K562 (cell line): ENCODE results near the gene ADK. TPM values are rescaled to one million over a fixed set of nuclear protein-coding genes. Genes with fewer than 3 reads are reported as not detected.

Source experiments
- ATAC-seq: fragments of 200-7000 bp; cut with Tn5 transposase; 3 replicates; pipeline ENCODE4 v1.9.1; 2020; ENCODE audit warnings: moderate library complexity
- BruUV-seq: library from RNA; stranded (reverse); fragments of 400-500 nt; replicated peaks from 2 replicates; lab custom pipeline; 2021; lab: Mats Ljungman, UMichigan
- CTCF ChIA-PET: fragments of 300-600 bp; formaldehyde crosslinking; extraction: SDS; loops from one replicate; lab custom pipeline; 2021; ENCODE audit warnings: low intra/inter-chr PET ratio; lab: Yijun Ruan, JAX
- POLR2A ChIA-PET: fragments of 300-600, 350-650 bp; sonication (Branson Sonifier 250); formaldehyde crosslinking; extraction: SDS; loops from one replicate; lab custom pipeline; 2021; ENCODE audit warnings: antibody characterized with exemption, inconsistent platforms; lab: Yijun Ruan, JAX
- DNase-seq, 4 experiments: peaks; one replicate each; pipeline versions ENCODE4 v3.0.0 to v3.0.0-alpha.2; 2011 to 2018; ENCODE audit warnings: low spot score in 3 of 4, mixed read lengths in 3 of 4; ENCODE audit errors: extremely low read depth in 1 of 4
- FAIRE-seq: peaks from 2 replicates; lab custom pipeline; 2011; peaks lifted over from hg19 to GRCh38; lab: Jason Lieb, UNC
- H2AFZ ChIP-seq: 2 replicates; pipeline ENCODE4 v1.6.0; 2011; ENCODE audit warnings: low read depth, low read length, control low read depth, inconsistent platforms
- H3K27ac ChIP-seq: fragments of 200-600 bp; 3 replicates; pipeline ENCODE4 v1.8.0; 2011; ENCODE audit warnings: low read depth, mild to moderate bottlenecking, control low read depth, inconsistent platforms, low read length, moderate library complexity, mixed read lengths; ENCODE audit errors: extremely low read depth
- H3K27me3 ChIP-seq, 2 experiments: fragments of 300-600 bp in 1 of 2; 2 replicates in 1 of 2; 3 replicates in 1 of 2; pipeline versions ENCODE4 v1.6.0 to v1.8.0; 2011; ENCODE audit warnings: inconsistent platforms in 2 of 2, low read length in 2 of 2, mild to moderate bottlenecking in 1 of 2, mixed read lengths in 1 of 2, moderate library complexity in 1 of 2; ENCODE audit not compliant: control insufficient read depth in 2 of 2, insufficient read depth in 2 of 2
- H3K36me3 ChIP-seq: fragments of 300-600 bp; 3 replicates; pipeline ENCODE4 v1.8.0; 2011; ENCODE audit warnings: mild to moderate bottlenecking, low read length, inconsistent platforms; ENCODE audit not compliant: control insufficient read depth, insufficient read depth
- H3K4me1 ChIP-seq, 2 experiments: fragments of 200-600 bp in 1 of 2; replicated peaks in 1 of 2; 2 replicates in 1 of 2; 3 replicates in 1 of 2; pipeline versions ENCODE4 v1.5.1 to v1.8.0; 2011; ENCODE audit warnings: inconsistent platforms in 2 of 2, low read length in 2 of 2, mild to moderate bottlenecking in 1 of 2, mixed read lengths in 1 of 2, moderate library complexity in 1 of 2; ENCODE audit not compliant: control insufficient read depth in 2 of 2, insufficient read depth in 2 of 2
- H3K4me2 ChIP-seq: 2 replicates; pipeline ENCODE4 v1.6.1; 2011; ENCODE audit warnings: low read length, control low read depth, inconsistent platforms, mixed read lengths; ENCODE audit not compliant: insufficient read depth
- H3K4me3 ChIP-seq: fragments of 200-600 bp; sonication (generic), shearing (Covaris generic); 2 replicates; pipeline ENCODE4 v1.5.1; 2016; ENCODE audit warnings: control low read depth, inconsistent platforms
- H3K79me2 ChIP-seq: fragments of 200-600 bp; 3 replicates; pipeline ENCODE4 v1.8.0; 2011; ENCODE audit warnings: low read length, inconsistent platforms; ENCODE audit not compliant: control insufficient read depth, insufficient read depth
- H3K9ac ChIP-seq, 2 experiments: 2 replicates each; pipeline versions ENCODE4 v1.6.0 to v1.6.1; 2011; ENCODE audit warnings: low read depth in 2 of 2, low read length in 2 of 2, control low read depth in 1 of 2, inconsistent platforms in 1 of 2, mild to moderate bottlenecking in 1 of 2, mixed read lengths in 1 of 2; ENCODE audit not compliant: insufficient read depth in 1 of 2
- H3K9me1 ChIP-seq: one replicate; pipeline ENCODE4 v1.6.0; 2011; ENCODE audit warnings: inconsistent platforms, mild to moderate bottlenecking, low read length, moderate library complexity; ENCODE audit not compliant: control insufficient read depth, insufficient read depth
- H3K9me3 ChIP-seq: replicated peaks from 2 replicates; pipeline ENCODE4 v1.5.1; 2011; ENCODE audit warnings: low read depth, low read length, inconsistent platforms; ENCODE audit not compliant: control insufficient read depth, insufficient read depth
- H4K20me1 ChIP-seq: replicated peaks from 2 replicates; pipeline ENCODE4 v1.6.1; 2011; ENCODE audit warnings: low read length, inconsistent platforms, mixed read lengths; ENCODE audit not compliant: control insufficient read depth, insufficient read depth
- CGGBP1 ChIP-seq: fragments of 250-450 bp; sonication (Bioruptor Pico); IDR thresholded peaks from 2 replicates; pipeline ENCODE4 v1.9.0; 2021; ENCODE audit warnings: mild to moderate bottlenecking
- MEIS2 ChIP-seq: fragments of 450-650 bp; IDR thresholded peaks from 2 replicates; pipeline ENCODE4 v1.6.1; 2014; ENCODE audit warnings: mild to moderate bottlenecking; ENCODE audit not compliant: partially characterized antibody
- PKNOX1 ChIP-seq: fragments of 450-650 bp; IDR thresholded peaks from 2 replicates; pipeline ENCODE4 v1.6.1; 2016
- WGBS: fragments of 100-300 bp; shearing (Covaris generic); methylation state at CpG from one replicate; pipeline ENCODE4 v1.1.6; 2016; ENCODE audit warnings: low coverage, mixed read lengths; ENCODE audit not compliant: insufficient coverage; ENCODE audit errors: missing lambda C conversion rate; 5-methylcytosine and 5-hydroxymethylcytosine counted together
- in situ Hi-C: fragments of 300-500 bp; cut with MboI; formaldehyde crosslinking; loops from 4 replicates; pipeline ENCODE4 v1.15.0; 2018; ENCODE audit warnings: inconsistent platforms, mixed read lengths
- intact Hi-C: fragments of 100-400 bp; cut with micrococcal nuclease; formaldehyde crosslinking; loops from 2 replicates; pipeline ENCODE4 v1.14.2; 2022
- polyA plus RNA-seq, 8 experiments: library from polyadenylated mRNA; depleted of rRNA in 4 of 8; stranded (reverse) in 5 of 8; unstranded in 3 of 8; fragments of >200 nt; fragmentation: Nextera tagmentation in 2 of 8; fragmentation: Illumina TruSeq in 1 of 8; extraction: Ambion mirVana in 2 of 8; extraction: Trizol in 1 of 8; gene quantifications; 2 replicates each; pipeline versions ENCODE4 v1.2.1 to v1.2.3, GENCODE V29; 2011 to 2014; ENCODE audit warnings: inconsistent platforms in 1 of 8, missing spikeins in 1 of 8
- total RNA-seq, 7 experiments: library from RNA; depleted of rRNA in 6 of 7; stranded (reverse); fragments of >200 nt in 6 of 7; fragmentation: Illumina TruSeq in 2 of 7; extraction: Trizol in 2 of 7; gene quantifications; 2 replicates each; pipeline versions ENCODE4 v1.2.1 to v1.2.3, GENCODE V29; 2011 to 2021; ENCODE audit warnings: low replicate concordance in 1 of 7
- TF ChIP-seq, protein P1 (sequence below), 2 experiments: IDR thresholded peaks in 1 of 2; conservative IDR thresholded peaks in 1 of 2; 2 replicates each; pipeline ENCODE4 v1.6.1; 2016; ENCODE audit warnings: low read depth in 2 of 2, mild to moderate bottlenecking in 1 of 2, missing compliant biosample characterization in 1 of 2, missing genetic modification characterization in 1 of 2, moderate library complexity in 1 of 2

ADK gene
- total and polyA plus RNA-seq, 9 of the 15 experiments (the other 6 are each of a cell fraction or from before 2014, with no cell fraction given), result 54.2 to 97.8 (median 73.6) TPM

DNA sequence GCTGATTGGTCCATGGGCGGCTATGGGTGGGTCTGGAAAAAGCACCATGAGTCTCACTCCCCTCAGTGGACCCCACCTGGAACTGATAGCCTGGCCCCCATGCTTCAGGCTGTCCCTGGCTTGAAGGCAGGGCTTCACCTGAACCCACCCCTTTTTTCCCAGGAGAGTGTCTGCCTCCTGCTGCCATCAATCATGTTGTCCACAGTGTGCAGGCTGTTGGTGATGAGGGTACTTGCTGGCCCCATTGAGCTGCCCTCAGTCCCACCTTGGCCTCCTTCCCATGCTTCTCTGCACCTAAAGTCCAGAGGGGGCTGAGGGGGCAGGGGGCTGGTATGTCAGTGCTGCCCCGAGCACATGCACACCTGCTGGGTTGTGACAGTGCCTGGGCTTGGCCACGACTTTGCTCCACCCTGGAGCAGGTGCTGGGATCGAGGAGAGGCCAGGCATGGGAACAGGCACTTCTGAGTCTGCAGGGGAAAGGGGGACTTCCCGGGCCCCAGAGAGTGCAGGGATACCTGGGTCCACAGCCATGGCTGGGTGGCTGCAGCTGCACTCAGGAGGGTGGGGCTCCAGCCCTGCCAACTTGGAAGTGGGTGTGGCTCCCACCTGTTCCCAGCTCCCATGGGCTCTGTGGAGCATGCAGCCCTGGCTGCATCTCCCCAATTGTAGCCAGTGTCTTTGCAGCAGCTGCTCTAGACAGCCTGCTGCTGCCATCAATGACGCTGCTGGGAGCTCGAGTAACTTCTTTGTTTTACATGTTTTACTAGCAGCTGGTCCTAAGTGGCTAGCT, 56.9 kb downstream of the ADK start:
- TF ChIP-seq PKNOX1, result peak; percentile 74
- TF ChIP-seq CGGBP1, result no peak
- TF ChIP-seq, protein P1, sequence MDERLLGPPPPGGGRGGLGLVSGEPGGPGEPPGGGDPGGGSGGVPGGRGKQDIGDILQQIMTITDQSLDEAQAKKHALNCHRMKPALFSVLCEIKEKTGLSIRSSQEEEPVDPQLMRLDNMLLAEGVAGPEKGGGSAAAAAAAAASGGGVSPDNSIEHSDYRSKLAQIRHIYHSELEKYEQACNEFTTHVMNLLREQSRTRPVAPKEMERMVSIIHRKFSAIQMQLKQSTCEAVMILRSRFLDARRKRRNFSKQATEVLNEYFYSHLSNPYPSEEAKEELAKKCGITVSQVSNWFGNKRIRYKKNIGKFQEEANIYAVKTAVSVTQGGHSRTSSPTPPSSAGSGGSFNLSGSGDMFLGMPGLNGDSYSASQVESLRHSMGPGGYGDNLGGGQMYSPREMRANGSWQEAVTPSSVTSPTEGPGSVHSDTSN (CRISPR knock-in tag; IDR thresholded peaks at IDR 0.05; ENCODE audit: low read depth), result peak; percentile 35; the same call in 1 of the 2 replicates
- TF ChIP-seq, protein P1 (tag; conservative IDR thresholded peaks at IDR 0.05; ENCODE audit: low read depth), result no peak; the same call in 1 of the 2 replicates
- peak; percentile 74 for TF ChIP-seq MEIS2
- Histone ChIP-seq H3K4me3 (no peak overlapping the region), H2AFZ (no peak overlapping the region), H3K4me1 (peaks cover 0 to 10% of the 10 kb centered on the region in 2 experiments; a peak in 2 of 5 replicates), H3K36me3 (peaks cover 21% of the 10 kb centered on the region), H3K27me3 (no peaks in the 10 kb centered on the region), H4K20me1 (no peaks in the 10 kb centered on the region), H3K79me2 (peaks cover 21% of the 10 kb centered on the region), H3K27ac (no peak overlapping the region), H3K4me2 (no peak overlapping the region), H3K9ac (0 out of 4 replicates have a peak overlapping the region, but pooled peaks of 1 of the 2 experiments have one; percentile 14), H3K9me1 (no peaks in the 10 kb centered on the region), H3K9me3 (no peaks in the 10 kb centered on the region)
- ChIA-PET POLR2A (interaction anchor here (0.6 to 1.0 kb wide), 3 partner anchors 53 to 698 kb away, joined by 3 read pairs; no protein-coding TSS in a partner anchor), CTCF (no interaction called here)
- FAIRE-seq (no peak), ATAC-seq (peak; percentile 38), DNase-seq (no peak)
- 81% methylated on average over 5 of the region's 7 CpGs for WGBS
- no TSS peak for BruUV-seq
- in situ Hi-C loops (no loop called here), intact Hi-C loops (no loop called here)
